Vagina (tissue), 2 donors: ENCODE measurements around the gene ABHD12B. TPM values are rescaled to one million over a fixed set of nuclear protein-coding genes. Genes with fewer than 3 reads are reported as not detected.

Experiments
- DNase-seq, 2 donors: peaks; one replicate each; pipeline ENCODE4 v3.0.0-alpha.2; 2017; ENCODE audit errors: extremely low spot score in 2 of 2
- H3K27ac ChIP-seq: fragments of 200-600 bp; sonication (generic); one replicate; pipeline ENCODE4 v1.5.1; 2019
- H3K27me3 ChIP-seq: fragments of 200-600 bp; sonication (generic); one replicate; pipeline ENCODE4 v1.5.1; 2019
- H3K36me3 ChIP-seq, 2 donors: fragments of 200-600 bp; sonication (generic); one replicate each; pipeline ENCODE4 v1.5.1; 2017 to 2019
- H3K4me1 ChIP-seq: fragments of 200-600 bp; sonication (generic); one replicate; pipeline ENCODE4 v1.5.1; 2019
- H3K4me3 ChIP-seq, 2 donors: fragments of 200-600 bp; sonication (generic); 1 replicate in 1 of 2; 2 replicates in 1 of 2; pipeline ENCODE4 v1.5.1; 2016 to 2019
- H3K9me3 ChIP-seq: fragments of 200-600 bp; sonication (generic); one replicate; pipeline ENCODE4 v1.5.1; 2019
- POLR2A ChIP-seq, 2 donors: fragments of 450-650 bp; IDR thresholded peaks; one replicate each; pipeline ENCODE4 v1.6.1; 2017; ENCODE audit warnings: antibody characterized with exemption in 2 of 2, mild to moderate bottlenecking in 2 of 2, moderate library complexity in 2 of 2
- POLR2AphosphoS5 ChIP-seq, 2 donors: sonication (generic); formaldehyde crosslinking; IDR thresholded peaks; one replicate each; pipeline ENCODE4 v1.9.0; 2017; ENCODE audit warnings: antibody characterized with exemption in 2 of 2, mild to moderate bottlenecking in 2 of 2, low read depth in 1 of 2; ENCODE audit not compliant: insufficient read depth in 1 of 2
- intact Hi-C: fragments of 100-400 bp; cut with DNase I; formaldehyde crosslinking; loops from one replicate; pipeline ENCODE4 v1.15.1; 2023
- total RNA-seq: library from RNA; depleted of rRNA; stranded (reverse); fragments of >200 nt; gene quantifications from one replicate; pipeline ENCODE4 v1.2.3, GENCODE V29; 2016
- TF ChIP-seq, protein P1 (sequence below), 3 experiments: fragments of 450-650 bp in 2 of 3; fragments of 200-600 bp in 1 of 3; sonication (generic) in 1 of 3; IDR thresholded peaks; one replicate each; pipeline ENCODE4 v1.5.1; 2017 to 2019; ENCODE audit warnings: antibody characterized with exemption in 3 of 3, mild to moderate bottlenecking in 2 of 3, moderate library complexity in 2 of 3

The ABHD12B gene
- total RNA-seq, 1 donor from 2014 or later: not detected

DNA sequence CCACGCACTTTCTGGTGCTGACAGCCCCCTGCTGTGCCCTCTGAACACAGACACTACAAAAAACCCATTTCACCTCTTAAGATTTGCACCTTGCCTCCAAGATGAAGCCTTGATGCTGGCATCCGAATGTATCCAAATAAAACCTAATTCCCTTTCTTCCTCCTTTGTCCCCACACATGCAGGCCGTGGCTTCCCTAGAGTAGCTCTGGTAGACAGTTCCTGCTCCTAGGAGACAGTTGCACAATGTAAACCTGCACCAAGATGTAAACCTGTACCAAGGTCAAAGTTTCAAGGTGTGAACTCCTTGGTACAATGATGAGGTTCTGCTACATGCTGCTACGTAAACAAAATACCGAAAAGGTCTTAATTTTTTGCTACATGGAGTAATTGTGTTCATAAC, 625 bp upstream of the ABHD12B start:
- intact Hi-C loops: no loop called here
- DNase-seq: no peak
- Histone ChIP-seq H3K4me3 (no peak overlapping the region), H3K4me1 (no peaks in the 10 kb centered on the region), H3K9me3 (no peaks in the 10 kb centered on the region), H3K36me3 (no peaks in the 10 kb centered on the region), H3K27me3 (no peaks in the 10 kb centered on the region), H3K27ac (no peak overlapping the region)
- TF ChIP-seq, protein P1, sequence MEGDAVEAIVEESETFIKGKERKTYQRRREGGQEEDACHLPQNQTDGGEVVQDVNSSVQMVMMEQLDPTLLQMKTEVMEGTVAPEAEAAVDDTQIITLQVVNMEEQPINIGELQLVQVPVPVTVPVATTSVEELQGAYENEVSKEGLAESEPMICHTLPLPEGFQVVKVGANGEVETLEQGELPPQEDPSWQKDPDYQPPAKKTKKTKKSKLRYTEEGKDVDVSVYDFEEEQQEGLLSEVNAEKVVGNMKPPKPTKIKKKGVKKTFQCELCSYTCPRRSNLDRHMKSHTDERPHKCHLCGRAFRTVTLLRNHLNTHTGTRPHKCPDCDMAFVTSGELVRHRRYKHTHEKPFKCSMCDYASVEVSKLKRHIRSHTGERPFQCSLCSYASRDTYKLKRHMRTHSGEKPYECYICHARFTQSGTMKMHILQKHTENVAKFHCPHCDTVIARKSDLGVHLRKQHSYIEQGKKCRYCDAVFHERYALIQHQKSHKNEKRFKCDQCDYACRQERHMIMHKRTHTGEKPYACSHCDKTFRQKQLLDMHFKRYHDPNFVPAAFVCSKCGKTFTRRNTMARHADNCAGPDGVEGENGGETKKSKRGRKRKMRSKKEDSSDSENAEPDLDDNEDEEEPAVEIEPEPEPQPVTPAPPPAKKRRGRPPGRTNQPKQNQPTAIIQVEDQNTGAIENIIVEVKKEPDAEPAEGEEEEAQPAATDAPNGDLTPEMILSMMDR (IDR thresholded peaks at IDR 0.05): no peak

DNA sequence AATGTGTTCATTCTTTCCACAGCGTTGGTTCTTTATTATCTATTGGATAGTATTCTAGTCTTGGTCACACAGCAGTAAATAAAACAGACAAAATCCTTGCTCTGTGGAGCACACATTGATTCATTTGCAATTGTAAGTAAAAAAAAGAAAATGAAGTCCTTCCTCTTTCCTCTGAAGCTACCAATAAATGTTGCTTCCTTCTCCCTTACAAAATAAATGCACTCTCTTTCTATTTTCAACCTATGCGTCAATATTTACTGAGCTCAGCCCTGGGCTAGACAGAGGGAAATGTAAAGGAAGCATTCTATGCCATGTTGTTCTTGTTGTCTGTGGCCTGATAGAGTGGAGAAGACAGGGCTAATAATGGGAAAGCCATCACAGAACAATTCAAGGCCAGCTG, 2.9 kb downstream of the ABHD12B start:
- H3K27me3 ChIP-seq: no peaks in the 10 kb centered on the region
- no peak for TF ChIP-seq POLR2AphosphoS5 (IDR thresholded peaks at IDR 0.05; ENCODE audit: insufficient read depth in 1 of 2, low read depth in 1 of 2)
- TF ChIP-seq, protein P1 (IDR thresholded peaks at IDR 0.05): no peak
- TF ChIP-seq POLR2A (IDR thresholded peaks at IDR 0.05): no peak
- H3K36me3 ChIP-seq: no peaks in the 10 kb centered on the region
- no peak overlapping the region for H3K4me3 ChIP-seq
- no peak overlapping the region for H3K27ac ChIP-seq
- intact Hi-C loops: no loop called here
- H3K9me3 ChIP-seq: no peaks in the 10 kb centered on the region
- no peak for DNase-seq
- H3K4me1 ChIP-seq: no peaks in the 10 kb centered on the region

DNA sequence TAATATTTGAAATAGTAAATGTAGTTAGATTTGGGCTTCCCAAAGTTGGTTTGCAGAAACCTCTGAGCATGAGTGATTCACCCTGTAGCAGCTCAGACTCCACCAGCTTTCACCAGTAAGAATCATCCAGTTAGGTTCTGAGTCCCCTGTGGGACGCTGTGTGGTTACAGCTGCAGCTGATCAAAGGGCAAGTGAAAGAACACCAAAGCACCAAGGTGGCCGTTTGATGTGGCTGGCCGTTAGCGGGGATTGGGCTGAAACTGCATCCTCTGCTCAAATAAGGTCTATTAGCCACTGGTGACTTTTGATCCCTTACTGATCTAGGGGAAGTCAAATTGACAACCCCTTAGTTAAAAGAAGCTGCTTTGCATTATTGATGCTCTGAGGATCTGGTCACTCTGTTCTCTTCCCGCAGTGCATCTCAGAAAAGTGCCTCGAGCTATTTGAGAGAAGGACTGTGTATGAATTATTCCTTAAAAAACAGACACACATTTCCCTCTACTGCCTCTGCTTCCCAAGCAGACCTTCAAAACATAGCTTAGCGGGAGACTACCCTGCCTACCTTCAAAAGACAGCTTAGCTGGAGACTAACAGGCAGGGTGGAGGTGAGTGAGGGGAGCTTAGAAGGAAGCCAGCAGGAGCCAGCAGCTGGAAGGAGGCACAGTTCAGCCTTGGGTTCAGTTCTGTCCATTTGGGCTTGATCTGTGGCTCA, 3.7 kb downstream of the ABHD12B start:
- Histone ChIP-seq H3K36me3 (no peaks in the 10 kb centered on the region), H3K27ac (no peak overlapping the region), H3K9me3 (no peaks in the 10 kb centered on the region), H3K27me3 (no peaks in the 10 kb centered on the region), H3K4me3 (no peak overlapping the region), H3K4me1 (no peaks in the 10 kb centered on the region)
- no peak for DNase-seq
- TF ChIP-seq, protein P1 (IDR thresholded peaks at IDR 0.05): no peak
- TF ChIP-seq POLR2AphosphoS5 (IDR thresholded peaks at IDR 0.05; ENCODE audit: insufficient read depth in 1 of 2, low read depth in 1 of 2) (no peak), POLR2A (IDR thresholded peaks at IDR 0.05) (no peak)
- intact Hi-C loops: no loop called here

DNA sequence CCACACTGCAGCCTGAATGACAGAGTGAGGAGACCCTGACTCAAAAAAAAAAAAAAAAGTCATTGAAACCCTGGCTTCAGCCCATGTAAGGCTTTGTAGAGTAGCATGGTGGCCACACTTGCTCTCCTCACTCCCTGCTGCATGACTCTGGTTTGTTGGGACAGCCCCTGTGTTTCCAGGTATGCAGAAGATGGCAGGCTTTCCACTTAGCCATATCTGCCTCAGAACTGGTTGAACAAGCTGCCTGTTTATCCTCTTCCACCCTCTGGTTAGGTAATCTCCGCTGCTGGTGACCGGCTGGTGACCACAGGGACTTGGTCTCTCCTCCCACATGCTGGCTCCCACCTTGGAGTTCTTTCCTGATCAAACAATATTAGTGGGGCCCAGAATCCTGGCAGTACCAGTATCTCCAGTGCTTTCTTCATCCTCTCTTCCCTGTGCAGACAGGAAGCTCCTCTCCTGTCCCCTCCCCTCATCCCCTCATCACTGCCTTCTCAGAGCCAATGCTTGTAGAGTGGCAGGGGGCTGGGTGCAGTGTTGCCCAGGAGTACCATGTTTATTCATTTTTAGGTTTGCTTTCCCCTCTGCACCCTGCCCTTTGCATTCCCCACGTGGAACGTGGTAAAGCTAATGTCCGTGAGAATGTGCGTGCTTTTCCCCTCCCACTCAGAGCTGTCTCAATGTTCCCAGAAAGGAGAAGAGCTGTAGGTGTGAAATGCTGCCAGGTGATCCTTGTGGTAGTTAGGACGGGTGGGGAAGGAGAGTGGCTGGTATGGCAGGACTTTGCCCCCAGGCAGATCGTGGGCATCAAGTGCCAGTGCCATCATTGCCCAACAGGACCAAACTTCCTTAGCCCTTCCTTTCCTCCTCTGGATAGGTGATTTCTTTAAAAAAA, 11.3 kb downstream of the ABHD12B start:
- H3K27ac ChIP-seq: no peak overlapping the region
- intact Hi-C loops: no loop called here
- TF ChIP-seq, protein P1 (IDR thresholded peaks at IDR 0.05): no peak
- TF ChIP-seq POLR2A (IDR thresholded peaks at IDR 0.05): no peak
- no peak for TF ChIP-seq POLR2AphosphoS5 (IDR thresholded peaks at IDR 0.05; ENCODE audit: insufficient read depth in 1 of 2, low read depth in 1 of 2)

DNA sequence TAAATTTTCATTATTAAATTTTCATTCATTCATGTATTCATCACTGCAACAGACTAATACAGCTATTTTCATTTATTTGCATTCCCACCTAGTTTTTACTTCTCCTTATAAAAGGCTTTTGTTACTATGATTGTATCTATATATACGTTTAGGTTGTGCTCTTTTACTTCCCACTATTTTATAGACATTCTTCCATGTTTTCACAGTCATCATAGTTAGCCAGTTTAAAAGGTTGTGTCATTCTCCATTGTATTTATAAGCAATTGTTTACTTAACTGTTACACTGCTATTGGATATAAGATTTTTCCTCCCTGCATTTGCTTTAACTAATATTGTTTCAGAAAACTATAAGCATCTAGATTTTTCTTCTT, 12.0 kb downstream of the ABHD12B start:
- intact Hi-C loops: no loop called here
- H3K4me3 ChIP-seq: no peak overlapping the region
- H3K36me3 ChIP-seq: no peaks in the 10 kb centered on the region
- DNase-seq: no peak
- TF ChIP-seq POLR2A (IDR thresholded peaks at IDR 0.05) (no peak), POLR2AphosphoS5 (IDR thresholded peaks at IDR 0.05; ENCODE audit: insufficient read depth in 1 of 2, low read depth in 1 of 2) (no peak)
- TF ChIP-seq, protein P1 (IDR thresholded peaks at IDR 0.05): no peak
- no peaks in the 10 kb centered on the region for H3K9me3 ChIP-seq
- H3K4me1 ChIP-seq: no peaks in the 10 kb centered on the region
- no peaks in the 10 kb centered on the region for H3K27me3 ChIP-seq
- no peak overlapping the region for H3K27ac ChIP-seq

More for the DNA sequence above, 11.3 kb downstream of the ABHD12B start:
- Histone ChIP-seq H3K4me1 (no peaks in the 10 kb centered on the region), H3K36me3 (no peaks in the 10 kb centered on the region), H3K9me3 (no peaks in the 10 kb centered on the region), H3K4me3 (no peak overlapping the region), H3K27me3 (no peaks in the 10 kb centered on the region)
- DNase-seq: no peak
